Measurements from ENCODE around the gene SORBS1. TPM values are rescaled to one million over a fixed set of nuclear protein-coding genes. Genes with fewer than 3 reads are reported as not detected.

The SORBS1 gene
- total and polyA plus RNA-seq, 2 donors (not counting 3 experiments of a cell fraction or from before 2014, with no cell fraction given): 2.0 to 7.9 TPM

GRCh38 chr10:95522117-95522516 is 39.1 kb downstream of the SORBS1 start:
- DNase-seq (ENCODE audit: low read depth, low spot score) (no peak), FAIRE-seq (no peak)
- CTCF ChIA-PET: interaction anchor here (2.2 kb wide), 1 partner anchor 7 kb away, joined by 6 read pairs; no protein-coding TSS in a partner anchor
- no peak for TF ChIP-seq POLR2A (IDR thresholded peaks at IDR 0.05; ENCODE audit: low read depth, low read length)
- no peak for TF ChIP-seq POLR2AphosphoS5 (IDR thresholded peaks at IDR 0.05; ENCODE audit: insufficient read depth, low read depth, low read length)
- no peak for TF ChIP-seq MYC (IDR thresholded peaks at IDR 0.05; ENCODE audit: low read depth, low read length)
- TF ChIP-seq MAX (IDR thresholded peaks at IDR 0.05; ENCODE audit: insufficient read depth, insufficient read length): no peak
- no peak for TF ChIP-seq JUN (IDR thresholded peaks at IDR 0.05; ENCODE audit: borderline replicate concordance, insufficient read depth, insufficient read length, low read depth)
- TF ChIP-seq GATA2 (IDR thresholded peaks at IDR 0.05; ENCODE audit: insufficient read depth, insufficient read length, low read depth, low read length): no peak
- no peak for TF ChIP-seq CTCF (IDR thresholded peaks at IDR 0.05; ENCODE audit: extremely low read depth in 1 of 2, insufficient read depth in 1 of 2, low read depth in 1 of 2, low read length in 2 of 2)
- TF ChIP-seq FOS (IDR thresholded peaks at IDR 0.05; ENCODE audit: borderline replicate concordance, insufficient read depth, low read length): no peak
- no peak for TF ChIP-seq EZH2 (IDR thresholded peaks at IDR 0.05; ENCODE audit: borderline replicate concordance, low read depth, low read length, severe bottlenecking)
- no peak overlapping the region for H3K4me3 ChIP-seq (replicated peaks in 1 of 3; ENCODE audit: insufficient read depth in 1 of 3, low read depth in 1 of 3, low read length in 3 of 3)
- H3K36me3 ChIP-seq (ENCODE audit: control insufficient read depth in 2 of 2, extremely low read depth in 1 of 2, insufficient read depth in 2 of 2, low read length in 2 of 2): no peaks in the 10 kb centered on the region
- H3K9me3 ChIP-seq (replicated peaks; ENCODE audit: control insufficient read depth, insufficient read depth, low read length): no peaks in the 10 kb centered on the region
- H2AFZ ChIP-seq (ENCODE audit: low read depth, low read length): no peak overlapping the region
- intact Hi-C loops (cut with micrococcal nuclease): no loop called here
- H4K20me1 ChIP-seq (replicated peaks; ENCODE audit: control insufficient read depth, extremely low read depth, insufficient read depth, low read length): no peaks in the 10 kb centered on the region
- no TSS peak for BruUV-seq (replicated peaks)
- no peak overlapping the region for H3K27ac ChIP-seq (ENCODE audit: insufficient read depth, low read depth, low read length)
- H3K9ac ChIP-seq (replicated peaks; ENCODE audit: extremely low read depth, insufficient read depth, low read length): no peak overlapping the region
- H3K79me2 ChIP-seq (ENCODE audit: control insufficient read depth, insufficient read depth, low read length): no peaks in the 10 kb centered on the region
- no peak overlapping the region for H3K4me2 ChIP-seq (ENCODE audit: insufficient read depth, low read length)
- POLR2A ChIA-PET: no interaction called here
- dilution Hi-C loops (cut with MboI; ENCODE audit: extremely low pct_ligation_motif_present, low sequenced_read_pairs): no loop called here
- H3K27me3 ChIP-seq (ENCODE audit: control insufficient read depth in 2 of 2, insufficient read depth in 2 of 2, low read length in 2 of 2): no peaks in the 10 kb centered on the region
- H3K9me1 ChIP-seq (replicated peaks; ENCODE audit: control insufficient read depth, extremely low read depth, insufficient read depth, low read length): no peaks in the 10 kb centered on the region
- H3K4me1 ChIP-seq (ENCODE audit: control insufficient read depth, extremely low read depth, insufficient read depth, low read length): peaks cover 14% of the 10 kb centered on the region

Measured in endothelial cell of umbilical vein (primary cell).